ACC112 (cell line): Measurements from ENCODE around the gene TOX2.
A peak's percentile ranks its signal among the peaks of the same experiment; 100 is the strongest.

Experiments used
- H2AFZ ChIP-seq: fragments of 200-600 bp; sonication (generic); one replicate; pipeline ENCODE4 v1.6.0; 2017; ENCODE audit warnings: antibody characterized with exemption, low read length; ENCODE audit not compliant: unreplicated experiment
- H3K27ac ChIP-seq: fragments of 200-600 bp; sonication (generic); 2 replicates; pipeline ENCODE4 v1.5.1; 2014; ENCODE audit warnings: low read depth, mild to moderate bottlenecking, antibody characterized with exemption, low read length, moderate library complexity
- H3K27me3 ChIP-seq: fragments of 200-600 bp; sonication (generic); 2 replicates; pipeline ENCODE4 v1.6.1; 2014; ENCODE audit warnings: mild to moderate bottlenecking, antibody characterized with exemption, low read length, moderate library complexity, mixed read lengths; ENCODE audit not compliant: insufficient read depth
- H3K36me3 ChIP-seq: fragments of 200-600 bp; sonication (generic); 2 replicates; pipeline ENCODE4 v1.6.1; 2016; ENCODE audit warnings: mild to moderate bottlenecking, antibody characterized with exemption, low read length, moderate library complexity, mixed read lengths; ENCODE audit not compliant: insufficient read depth
- H3K4me1 ChIP-seq: fragments of 200-600 bp; sonication (generic); one replicate; pipeline ENCODE4 v1.6.1; 2016; ENCODE audit warnings: low read length, mixed read lengths; ENCODE audit not compliant: insufficient read depth, unreplicated experiment, control insufficient read depth
- H3K4me3 ChIP-seq: fragments of 200-600 bp; sonication (generic); 2 replicates; pipeline ENCODE4 v1.5.1; 2014; ENCODE audit warnings: mild to moderate bottlenecking, low read depth, low read length
- H3K79me2 ChIP-seq: fragments of 200-600 bp; sonication (generic); one replicate; pipeline ENCODE4 v1.6.0; 2016; ENCODE audit warnings: low read length; ENCODE audit not compliant: control insufficient read depth, unreplicated experiment, insufficient read depth

Gene TOX2

GRCh38 chr20:43940518-43941225 lies 26.0 kb downstream of the TOX2 start:
- no peaks in the 10 kb centered on the region for H3K27me3 ChIP-seq
- no peaks in the 10 kb centered on the region for H3K79me2 ChIP-seq
- peaks cover 53% of the 10 kb centered on the region for H3K4me1 ChIP-seq
- H2AFZ ChIP-seq: no peak overlapping the region
- H3K36me3 ChIP-seq: no peaks in the 10 kb centered on the region
- H3K4me3 ChIP-seq: no peak overlapping the region
- peak overlapping the region; percentile 76; the same call in 1 of the 2 replicates for H3K27ac ChIP-seq

- Histone ChIP-seq H3K79me2 (no peaks in the 10 kb centered on the region), H2AFZ (no peak overlapping the region), H3K36me3 (no peaks in the 10 kb centered on the region), H3K27ac (peak overlapping the region; percentile 46), H3K27me3 (no peaks in the 10 kb centered on the region), H3K4me3 (no peak overlapping the region), H3K4me1 (peaks cover 53% of the 10 kb centered on the region)
These were observed 27.0 kb downstream of the TOX2 start for GRCh38 chr20:43941476-43942200.

- Histone ChIP-seq H3K36me3 (no peaks in the 10 kb centered on the region), H3K79me2 (no peaks in the 10 kb centered on the region), H2AFZ (no peak overlapping the region), H3K27me3 (no peaks in the 10 kb centered on the region), H3K4me3 (no peak overlapping the region), H3K27ac (peak overlapping the region; percentile 46), H3K4me1 (peaks cover 53% of the 10 kb centered on the region)
These were observed 27.5 kb downstream of the TOX2 start for GRCh38 chr20:43942201-43942590.

GRCh38 chr20:43942667-43943285 lies 28.1 kb downstream of the TOX2 start:
- no peak overlapping the region for H3K4me3 ChIP-seq
- no peaks in the 10 kb centered on the region for H3K79me2 ChIP-seq
- no peaks in the 10 kb centered on the region for H3K27me3 ChIP-seq
- no peak overlapping the region for H2AFZ ChIP-seq
- peaks cover 52% of the 10 kb centered on the region for H3K4me1 ChIP-seq
- H3K36me3 ChIP-seq: no peaks in the 10 kb centered on the region
- peak overlapping the region; percentile 49 for H3K27ac ChIP-seq

- Histone ChIP-seq H3K27me3 (no peaks in the 10 kb centered on the region), H3K4me3 (no peak overlapping the region), H3K36me3 (no peaks in the 10 kb centered on the region), H3K4me1 (peaks cover 43% of the 10 kb centered on the region), H3K27ac (no peak overlapping the region), H2AFZ (no peak overlapping the region), H3K79me2 (no peaks in the 10 kb centered on the region)
These were observed 29.1 kb downstream of the TOX2 start for GRCh38 chr20:43943725-43944124.

- Histone ChIP-seq H3K79me2 (no peaks in the 10 kb centered on the region), H3K4me3 (no peak overlapping the region), H2AFZ (no peak overlapping the region), H3K4me1 (peaks cover 34% of the 10 kb centered on the region), H3K36me3 (no peaks in the 10 kb centered on the region), H3K27ac (no peak overlapping the region), H3K27me3 (no peaks in the 10 kb centered on the region)
These were observed 30.1 kb downstream of the TOX2 start for GRCh38 chr20:43944653-43945235.

GRCh38 chr20:43945391-43946205 lies 30.9 kb downstream of the TOX2 start:
- peaks cover 26% of the 10 kb centered on the region for H3K4me1 ChIP-seq

GRCh38 chr20:43946206-43946491 lies 31.5 kb downstream of the TOX2 start:
- H3K79me2 ChIP-seq: no peaks in the 10 kb centered on the region
- no peaks in the 10 kb centered on the region for H3K27me3 ChIP-seq
- no peaks in the 10 kb centered on the region for H3K36me3 ChIP-seq

More at GRCh38 chr20:43945391-43946205, 30.9 kb downstream of the TOX2 start:
- Histone ChIP-seq H3K36me3 (no peaks in the 10 kb centered on the region), H3K79me2 (no peaks in the 10 kb centered on the region), H2AFZ (no peak overlapping the region), H3K27me3 (no peaks in the 10 kb centered on the region), H3K27ac (no peak overlapping the region), H3K4me3 (no peak overlapping the region)

GRCh38 chr20:43946659-43947315 lies 32.1 kb downstream of the TOX2 start:
- Histone ChIP-seq H2AFZ (no peak overlapping the region), H3K27ac (no peak overlapping the region), H3K4me1 (peaks cover 15% of the 10 kb centered on the region), H3K79me2 (no peaks in the 10 kb centered on the region), H3K4me3 (no peak overlapping the region), H3K36me3 (no peaks in the 10 kb centered on the region), H3K27me3 (no peaks in the 10 kb centered on the region)

More at GRCh38 chr20:43946206-43946491, 31.5 kb downstream of the TOX2 start:
- Histone ChIP-seq H3K4me3 (no peak overlapping the region), H3K27ac (no peak overlapping the region), H2AFZ (no peak overlapping the region), H3K4me1 (peaks cover 21% of the 10 kb centered on the region)

- no peak overlapping the region for H3K27ac ChIP-seq
These were observed 32.7 kb downstream of the TOX2 start for GRCh38 chr20:43947316-43947710.

More at GRCh38 chr20:43947316-43947710, 32.7 kb downstream of the TOX2 start:
- Histone ChIP-seq H3K79me2 (no peaks in the 10 kb centered on the region), H2AFZ (no peak overlapping the region), H3K36me3 (no peaks in the 10 kb centered on the region), H3K27me3 (no peaks in the 10 kb centered on the region), H3K4me3 (no peak overlapping the region), H3K4me1 (peaks cover 10% of the 10 kb centered on the region)
